Measurements from ENCODE around the gene BMPER. TPM values are rescaled to one million over a fixed set of nuclear protein-coding genes. Genes with fewer than 3 reads are reported as not detected.
A peak's percentile ranks its signal among the peaks of the same experiment; 100 is the strongest.

Gene BMPER
- total and polyA plus RNA-seq, 5 donors = 1.3 to 6.9 (median 5.1) TPM

DNA sequence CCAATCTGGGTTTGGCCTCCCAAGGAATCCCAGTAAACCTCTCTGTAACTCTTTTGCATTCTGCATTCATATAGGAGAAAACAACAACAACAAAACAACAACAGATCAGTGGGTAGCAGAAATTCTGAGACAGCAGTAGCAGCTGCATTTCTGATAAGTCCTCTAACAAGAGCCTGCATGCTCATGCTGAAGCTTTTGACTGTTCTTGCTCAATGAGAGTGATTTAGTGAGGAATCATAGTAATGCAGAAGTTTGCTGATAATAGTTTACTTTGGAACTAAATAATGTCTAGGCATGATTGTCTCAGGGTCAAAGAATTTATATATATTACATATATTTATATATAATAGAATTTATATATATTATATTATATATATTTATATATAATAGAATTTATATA is 35.2 kb downstream of the BMPER start:
- no peaks in the 10 kb centered on the region for H3K9me3 ChIP-seq (ENCODE audit: control insufficient read depth, low read length)

DNA sequence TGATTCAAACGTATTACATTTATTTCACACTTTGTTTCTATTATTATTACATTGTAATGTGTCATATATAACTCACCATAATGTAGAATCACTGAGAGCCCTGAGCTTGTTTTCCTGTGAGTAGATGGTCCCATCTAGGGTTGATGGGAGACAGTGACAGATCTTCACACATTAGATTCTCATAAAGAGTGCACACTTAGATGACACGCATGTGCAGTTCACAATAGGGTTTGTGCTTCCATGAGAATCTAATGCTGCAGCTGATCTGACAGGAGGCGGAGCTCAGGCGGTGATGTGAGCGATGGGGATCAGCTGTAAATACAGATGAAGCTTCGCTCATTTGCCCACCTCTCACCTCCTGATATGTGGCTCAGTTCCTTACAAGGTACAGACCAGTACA is 36.1 kb downstream of the BMPER start:
- Histone ChIP-seq H3K4me1 (ENCODE audit: control insufficient read depth, insufficient read depth, low read length) (no peaks in the 10 kb centered on the region), H3K9me3 (ENCODE audit: control insufficient read depth, low read length) (no peaks in the 10 kb centered on the region), H3K4me3 (ENCODE audit: low read length) (no peak overlapping the region), H3K27ac (ENCODE audit: low read length) (no peak overlapping the region), H3K27me3 (ENCODE audit: control insufficient read depth, insufficient read depth) (peaks cover 2% of the 10 kb centered on the region)
- intact Hi-C loops (cut with DNase I) = no loop called here
- no peak for ATAC-seq
- DNase-seq = no peak
- WGBS = 85% methylated on average over 6 of the region's 6 CpGs

More for the DNA sequence above, 35.2 kb downstream of the BMPER start:
- Histone ChIP-seq H3K27ac (ENCODE audit: low read length) (no peak overlapping the region), H3K4me3 (ENCODE audit: low read length) (no peak overlapping the region), H3K4me1 (ENCODE audit: control insufficient read depth, insufficient read depth, low read length) (no peaks in the 10 kb centered on the region), H3K27me3 (ENCODE audit: control insufficient read depth, insufficient read depth) (peaks cover 2% of the 10 kb centered on the region)
- DNase-seq = no peak
- no peak for ATAC-seq
- intact Hi-C loops (cut with DNase I) = no loop called here

DNA sequence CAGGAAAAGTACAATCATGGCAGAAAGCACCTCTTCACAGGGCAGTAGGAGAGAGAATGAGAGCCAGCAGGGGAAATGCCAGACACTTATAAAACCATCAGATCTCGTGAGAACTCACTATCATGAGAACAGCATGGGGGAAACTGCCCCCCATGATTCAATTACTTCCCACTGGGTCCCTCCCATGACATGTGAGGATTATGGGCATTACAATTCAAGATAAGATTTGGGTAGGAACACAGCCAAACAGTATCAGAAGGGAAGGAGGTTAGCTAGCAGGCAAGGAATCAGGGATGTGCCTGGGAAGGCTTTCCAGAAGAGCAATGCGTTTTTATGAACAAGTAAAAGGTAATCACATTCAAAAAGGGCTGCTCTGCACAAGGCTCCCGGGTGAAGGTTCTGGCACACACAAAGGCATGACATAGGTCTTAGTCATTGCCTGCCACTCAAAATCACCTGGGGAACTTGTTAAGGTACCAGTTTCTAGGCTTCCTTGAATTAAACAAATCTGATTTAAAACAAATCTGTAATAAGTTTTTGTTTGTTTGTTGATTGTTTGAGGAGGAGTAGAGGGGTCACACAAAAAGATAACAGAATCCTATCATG is 40.9 kb downstream of the BMPER start:
- Histone ChIP-seq H3K27ac (ENCODE audit: low read length) (no peak overlapping the region), H3K9me3 (ENCODE audit: control insufficient read depth, low read length) (no peaks in the 10 kb centered on the region), H3K4me1 (ENCODE audit: control insufficient read depth, insufficient read depth, low read length) (no peaks in the 10 kb centered on the region), H3K27me3 (ENCODE audit: control insufficient read depth, insufficient read depth) (no peaks in the 10 kb centered on the region), H3K4me3 (ENCODE audit: low read length) (no peak overlapping the region)
- ATAC-seq = no peak
- no peak for DNase-seq
- WGBS = 66% methylated on average over 3 of the region's 3 CpGs
- intact Hi-C loops (cut with DNase I) = no loop called here

DNA sequence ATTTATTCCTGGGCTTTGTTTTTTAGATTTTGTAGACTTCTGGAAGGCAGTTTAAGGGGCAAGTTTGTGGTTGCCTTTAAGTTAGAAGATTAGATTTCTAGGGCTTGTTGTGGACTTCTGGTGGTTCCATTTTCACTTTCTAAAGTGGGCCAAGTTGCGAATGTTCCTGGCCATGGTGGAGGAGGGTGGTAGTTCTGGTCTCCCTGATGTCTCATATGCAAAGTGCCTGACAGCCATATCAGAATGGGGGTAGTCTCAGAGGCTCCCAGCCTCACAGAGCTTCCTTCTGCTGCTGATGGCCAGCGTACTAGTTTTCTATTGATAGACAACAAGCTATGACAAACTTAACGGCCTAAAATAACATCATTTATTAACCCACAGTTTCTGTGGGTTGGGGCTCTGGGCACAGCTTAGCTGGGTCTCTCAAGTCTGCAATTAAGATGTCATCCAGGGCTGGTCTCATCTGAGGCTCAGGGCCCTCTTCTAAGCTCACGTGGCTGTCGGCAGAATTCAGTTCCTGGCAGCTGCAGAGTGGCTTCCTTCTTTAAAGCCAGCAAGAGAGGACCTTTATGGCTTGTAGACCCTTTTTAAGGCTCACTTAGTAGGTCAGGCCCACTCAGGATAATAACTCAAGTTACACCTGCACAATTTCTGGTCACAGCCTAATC is 44.8 kb downstream of the BMPER start:
- DNase-seq = no peak
- Histone ChIP-seq H3K27me3 (ENCODE audit: control insufficient read depth, insufficient read depth) (no peaks in the 10 kb centered on the region), H3K4me3 (ENCODE audit: low read length) (no peak overlapping the region), H3K27ac (ENCODE audit: low read length) (no peak overlapping the region), H3K4me1 (ENCODE audit: control insufficient read depth, insufficient read depth, low read length) (no peaks in the 10 kb centered on the region), H3K9me3 (ENCODE audit: control insufficient read depth, low read length) (no peaks in the 10 kb centered on the region)
- no peak for ATAC-seq
- intact Hi-C loops (cut with DNase I) = no loop called here
- 87% methylated on average over 5 of the region's 5 CpGs for WGBS

DNA sequence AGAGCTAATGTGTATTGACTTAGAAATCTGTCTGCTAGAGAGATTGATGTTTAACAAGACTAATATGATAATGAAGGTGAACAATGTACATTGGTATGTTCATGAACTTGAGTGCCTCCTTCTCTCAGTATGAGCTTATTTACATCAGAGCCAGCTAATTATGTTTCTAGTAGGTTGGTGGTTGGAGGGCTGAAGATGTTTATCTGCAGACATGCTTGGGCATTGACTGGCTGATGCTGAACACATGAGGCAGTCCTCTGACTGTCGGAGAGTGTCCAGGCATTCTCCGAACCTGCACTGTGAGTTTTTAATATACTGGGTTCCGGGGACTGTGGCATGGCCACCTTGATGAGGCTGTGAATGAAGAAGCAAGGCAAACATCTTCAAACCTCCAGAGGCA is 47.5 kb downstream of the BMPER start:
- 91% methylated on average over 3 of the region's 3 CpGs for WGBS
- Histone ChIP-seq H3K4me1 (ENCODE audit: control insufficient read depth, insufficient read depth, low read length) (no peaks in the 10 kb centered on the region), H3K9me3 (ENCODE audit: control insufficient read depth, low read length) (no peaks in the 10 kb centered on the region), H3K27ac (ENCODE audit: low read length) (no peak overlapping the region), H3K27me3 (ENCODE audit: control insufficient read depth, insufficient read depth) (no peaks in the 10 kb centered on the region), H3K4me3 (ENCODE audit: low read length) (no peak overlapping the region)
- intact Hi-C loops (cut with DNase I) = no loop called here
- ATAC-seq (no peak), DNase-seq (no peak)

DNA sequence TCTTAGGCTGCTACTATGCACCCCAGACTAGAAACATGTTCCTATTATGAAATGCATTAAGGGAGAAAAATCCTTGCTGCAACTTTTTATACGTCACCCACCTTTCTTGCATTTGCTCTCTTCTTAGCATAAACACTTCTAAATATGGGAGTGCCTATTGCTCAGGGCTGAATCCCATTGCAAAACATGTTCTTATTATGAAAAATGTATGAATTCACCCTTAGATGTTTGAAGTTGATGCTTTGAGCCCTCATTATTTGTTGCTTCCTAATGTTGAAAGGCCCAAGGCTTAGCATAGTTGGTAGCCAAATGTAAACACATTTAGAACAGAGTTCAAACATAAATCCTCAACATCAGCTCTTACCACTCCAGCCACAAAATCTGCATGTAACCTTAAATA is 52.8 kb downstream of the BMPER start:
- H3K4me3 ChIP-seq (ENCODE audit: low read length) = no peak overlapping the region
- DNase-seq (no peak), ATAC-seq (no peak)
- 93% methylated on average over 1 of the region's 1 CpG for WGBS
- no peaks in the 10 kb centered on the region for H3K9me3 ChIP-seq (ENCODE audit: control insufficient read depth, low read length)
- H3K27ac ChIP-seq (ENCODE audit: low read length) = no peak overlapping the region
- intact Hi-C loops (cut with DNase I) = no loop called here
- H3K27me3 ChIP-seq (ENCODE audit: control insufficient read depth, insufficient read depth) = no peaks in the 10 kb centered on the region
- no peaks in the 10 kb centered on the region for H3K4me1 ChIP-seq (ENCODE audit: control insufficient read depth, insufficient read depth, low read length)

DNA sequence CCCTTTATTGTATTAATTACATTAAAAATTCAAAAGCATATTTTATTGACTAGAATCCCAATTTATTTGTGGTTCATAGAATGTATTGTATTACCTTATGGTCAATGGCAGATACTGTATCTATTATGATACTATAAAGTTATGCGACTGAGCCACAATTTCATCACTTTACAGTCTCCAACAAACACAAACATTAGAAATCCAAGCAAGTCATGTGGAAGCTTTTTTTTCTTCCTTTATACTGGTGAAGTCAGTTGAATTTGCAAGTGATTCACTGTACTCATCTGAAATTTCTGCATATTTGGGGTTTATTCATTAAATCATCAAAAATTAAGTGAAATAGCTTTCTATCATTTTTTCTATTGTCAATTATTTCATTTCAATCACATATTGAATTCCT is 54.3 kb downstream of the BMPER start:
- Histone ChIP-seq H3K27ac (ENCODE audit: low read length) (no peak overlapping the region), H3K4me1 (ENCODE audit: control insufficient read depth, insufficient read depth, low read length) (no peaks in the 10 kb centered on the region), H3K27me3 (ENCODE audit: control insufficient read depth, insufficient read depth) (no peaks in the 10 kb centered on the region), H3K4me3 (ENCODE audit: low read length) (no peak overlapping the region), H3K9me3 (ENCODE audit: control insufficient read depth, low read length) (no peaks in the 10 kb centered on the region)
- DNase-seq (no peak), ATAC-seq (no peak)
- intact Hi-C loops (cut with DNase I) = no loop called here
- WGBS = 95% methylated on average over 1 of the region's 1 CpG

DNA sequence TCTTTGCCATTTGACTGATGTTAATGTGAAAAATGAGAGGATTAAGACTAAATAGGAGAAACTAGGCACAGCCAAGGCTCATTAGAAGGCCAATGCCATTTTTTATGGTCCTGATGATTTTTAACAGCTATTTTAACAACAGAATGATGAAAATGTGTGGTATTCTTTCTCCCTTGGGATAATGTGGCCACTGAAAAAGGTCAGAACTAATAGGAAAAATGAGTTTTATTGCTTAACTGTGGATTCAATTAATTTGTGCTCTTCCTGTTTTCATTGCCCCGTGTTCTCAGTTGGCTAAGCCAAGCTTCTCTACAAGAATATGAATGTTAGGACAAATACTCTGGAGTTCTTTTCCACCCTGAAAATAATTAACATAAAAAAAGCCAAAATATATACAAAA is 56.6 kb downstream of the BMPER start:
- H3K4me1 ChIP-seq (ENCODE audit: control insufficient read depth, insufficient read depth, low read length) = no peaks in the 10 kb centered on the region
- H3K4me3 ChIP-seq (ENCODE audit: low read length) = no peak overlapping the region
- ATAC-seq = no peak
- WGBS = 40% methylated on average over 1 of the region's 1 CpG
- intact Hi-C loops (cut with DNase I) = no loop called here
- H3K9me3 ChIP-seq (ENCODE audit: control insufficient read depth, low read length) = no peaks in the 10 kb centered on the region
- no peak overlapping the region for H3K27ac ChIP-seq (ENCODE audit: low read length)
- DNase-seq = no peak
- no peaks in the 10 kb centered on the region for H3K27me3 ChIP-seq (ENCODE audit: control insufficient read depth, insufficient read depth)

DNA sequence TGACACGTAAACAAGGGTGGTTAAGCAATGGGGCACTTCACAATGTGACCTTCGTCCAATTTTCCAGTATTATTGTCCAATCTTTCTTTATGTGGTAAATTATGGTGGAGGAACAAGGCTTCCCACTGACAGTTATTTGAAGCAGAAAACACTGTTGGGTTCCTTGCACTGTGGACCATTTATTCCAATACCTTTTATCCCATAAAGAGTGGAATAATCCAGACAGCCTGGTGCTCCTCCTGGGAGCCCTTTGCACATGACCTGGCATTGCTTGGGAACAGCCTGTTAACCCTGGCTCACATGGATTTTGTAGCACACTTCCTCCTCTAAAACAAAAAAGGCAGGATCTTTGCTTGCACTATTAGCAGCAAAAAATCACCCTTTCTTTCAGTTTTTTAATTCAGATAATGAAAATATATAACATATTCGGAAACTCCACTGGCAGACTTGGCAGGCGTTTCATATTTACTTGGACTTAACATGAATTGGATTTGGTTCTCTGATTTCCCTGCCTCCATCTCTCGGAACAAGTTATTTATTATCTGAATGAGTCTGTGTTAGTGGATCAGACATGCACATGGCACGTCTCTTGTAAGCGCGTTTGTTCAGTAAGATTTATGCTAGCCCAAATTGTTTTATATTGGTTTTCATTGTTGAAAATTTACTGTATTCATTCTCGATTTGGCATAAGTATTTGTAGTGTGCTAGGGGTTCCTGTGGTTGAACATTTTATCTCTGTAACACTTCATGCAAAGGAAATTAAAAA is 59.3 kb downstream of the BMPER start:
- Histone ChIP-seq H3K4me3 (ENCODE audit: low read length) (no peak overlapping the region), H3K9me3 (ENCODE audit: control insufficient read depth, low read length) (no peaks in the 10 kb centered on the region), H3K27me3 (ENCODE audit: control insufficient read depth, insufficient read depth) (no peaks in the 10 kb centered on the region), H3K4me1 (ENCODE audit: control insufficient read depth, insufficient read depth, low read length) (no peaks in the 10 kb centered on the region), H3K27ac (ENCODE audit: low read length) (no peak overlapping the region)
- intact Hi-C loops (cut with DNase I) = no loop called here
- 57% methylated on average over 9 of the region's 9 CpGs for WGBS
- ATAC-seq = peak; percentile 61 to 64
- DNase-seq = peak in 1 of 3 donors; percentile 66

DNA sequence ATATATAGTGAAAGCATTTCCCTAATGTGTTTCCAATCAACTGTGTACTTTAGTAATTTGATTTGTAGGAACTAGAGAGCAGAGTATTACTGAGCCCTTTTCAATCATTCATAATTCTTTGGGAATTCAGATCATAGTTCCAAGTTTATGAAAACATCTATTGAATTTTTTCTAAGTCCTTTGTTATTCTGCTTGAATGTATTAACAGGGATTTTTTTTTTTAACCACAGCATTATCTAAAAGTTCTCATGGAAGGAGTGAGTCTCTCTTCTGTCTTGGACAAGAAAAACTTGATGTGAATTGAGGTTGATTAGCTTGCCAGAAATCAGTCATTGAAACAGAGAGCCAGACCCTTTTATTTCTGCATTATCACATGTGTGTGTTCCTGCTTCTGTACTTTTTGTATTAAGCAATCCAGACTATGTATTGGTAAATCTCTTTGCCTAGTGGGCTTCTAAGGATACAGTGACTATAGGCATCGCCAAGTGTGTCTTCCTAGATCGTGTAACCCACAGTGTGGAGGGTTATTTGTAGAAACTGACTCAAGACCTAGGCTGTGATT is 59.9 kb downstream of the BMPER start:
- Histone ChIP-seq H3K4me1 (ENCODE audit: control insufficient read depth, insufficient read depth, low read length) (no peaks in the 10 kb centered on the region), H3K9me3 (ENCODE audit: control insufficient read depth, low read length) (no peaks in the 10 kb centered on the region), H3K4me3 (ENCODE audit: low read length) (no peak overlapping the region), H3K27me3 (ENCODE audit: control insufficient read depth, insufficient read depth) (no peaks in the 10 kb centered on the region), H3K27ac (ENCODE audit: low read length) (no peak overlapping the region)
- ATAC-seq (peak; percentile 68 to 70), DNase-seq (no peak)
- WGBS = 72% methylated on average over 2 of the region's 2 CpGs
- intact Hi-C loops (cut with DNase I) = no loop called here

DNA sequence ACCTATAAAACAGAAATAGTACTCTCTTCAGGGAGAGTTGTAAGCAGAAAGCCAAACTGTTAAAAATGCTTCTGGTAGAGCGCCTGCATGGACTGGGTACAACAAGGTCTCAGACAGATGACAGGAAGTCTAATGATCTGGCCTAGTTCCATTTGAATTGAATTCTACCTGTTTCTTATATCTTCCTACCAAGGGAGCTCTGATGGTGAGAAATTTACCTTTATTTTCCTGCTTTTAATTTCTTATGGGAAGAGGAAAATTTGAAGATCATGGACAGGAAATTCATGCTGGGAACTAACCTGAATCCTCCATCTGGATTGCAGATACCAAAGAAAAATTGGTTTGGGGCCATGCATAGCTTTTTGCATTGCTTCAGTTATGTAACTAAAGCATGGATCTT is 63.3 kb downstream of the BMPER start:
- ATAC-seq (no peak), DNase-seq (no peak)
- WGBS = 100% methylated on average over 1 of the region's 1 CpG
- Histone ChIP-seq H3K27me3 (ENCODE audit: control insufficient read depth, insufficient read depth) (no peaks in the 10 kb centered on the region), H3K9me3 (ENCODE audit: control insufficient read depth, low read length) (no peaks in the 10 kb centered on the region), H3K4me3 (ENCODE audit: low read length) (no peak overlapping the region), H3K4me1 (ENCODE audit: control insufficient read depth, insufficient read depth, low read length) (no peaks in the 10 kb centered on the region), H3K27ac (ENCODE audit: low read length) (no peak overlapping the region)
- intact Hi-C loops (cut with DNase I) = no loop called here

All from right cardiac atrium (tissue), 5 donors.